Stimulated activated naive B cell treated with anti-CD40 and anti-IgM and Interleukin-4, amounts not matched to agents 10 μg/mL and 1 μg/mL and 100 μg/mL, for 72 hours (primary cell): ENCODE data around the gene USF2.
A peak's percentile ranks its signal among the peaks of the same experiment; 100 is the strongest.
"Not testable (repeated sequence)": the region's sequence is repeated elsewhere in the genome, so short reads cannot be mapped to it uniquely, and the experiment has no call there.

Experiments
- ATAC-seq, 2 donors: fragments of 150-1000 bp; cut with Tn5 transposase; replicated peaks; 2 replicates each; pipeline ENCODE4 v1.10.0; 2021; ENCODE audit warnings: moderate library complexity in 1 of 2
- DNase-seq: peaks from one replicate; pipeline ENCODE4 v3.0.0; 2021
- H3K27ac Mint-ChIP-seq: one replicate; pipeline ENCODE4 v1.8.0; 2022; ENCODE audit warnings: mild to moderate bottlenecking, mixed read lengths
- H3K27me3 Mint-ChIP-seq, 2 donors: one replicate each; pipeline ENCODE4 v1.8.0; 2022; ENCODE audit warnings: mixed read lengths in 2 of 2
- H3K36me3 Mint-ChIP-seq, 2 donors: one replicate each; pipeline ENCODE4 v1.8.0; 2022; ENCODE audit warnings: mixed read lengths in 2 of 2, mild to moderate bottlenecking in 1 of 2
- H3K4me1 Mint-ChIP-seq, 2 donors: one replicate each; pipeline ENCODE4 v1.8.0; 2022; ENCODE audit warnings: mixed read lengths in 2 of 2, mild to moderate bottlenecking in 1 of 2
- H3K4me3 Mint-ChIP-seq, 2 donors: one replicate each; pipeline ENCODE4 v1.8.0; 2022; ENCODE audit warnings: mild to moderate bottlenecking in 2 of 2, mixed read lengths in 2 of 2, moderate library complexity in 1 of 2
- H3K9me3 Mint-ChIP-seq, 2 donors: one replicate each; pipeline ENCODE4 v1.8.0; 2022; ENCODE audit warnings: mixed read lengths in 2 of 2, mild to moderate bottlenecking in 1 of 2

USF2 gene

DNA sequence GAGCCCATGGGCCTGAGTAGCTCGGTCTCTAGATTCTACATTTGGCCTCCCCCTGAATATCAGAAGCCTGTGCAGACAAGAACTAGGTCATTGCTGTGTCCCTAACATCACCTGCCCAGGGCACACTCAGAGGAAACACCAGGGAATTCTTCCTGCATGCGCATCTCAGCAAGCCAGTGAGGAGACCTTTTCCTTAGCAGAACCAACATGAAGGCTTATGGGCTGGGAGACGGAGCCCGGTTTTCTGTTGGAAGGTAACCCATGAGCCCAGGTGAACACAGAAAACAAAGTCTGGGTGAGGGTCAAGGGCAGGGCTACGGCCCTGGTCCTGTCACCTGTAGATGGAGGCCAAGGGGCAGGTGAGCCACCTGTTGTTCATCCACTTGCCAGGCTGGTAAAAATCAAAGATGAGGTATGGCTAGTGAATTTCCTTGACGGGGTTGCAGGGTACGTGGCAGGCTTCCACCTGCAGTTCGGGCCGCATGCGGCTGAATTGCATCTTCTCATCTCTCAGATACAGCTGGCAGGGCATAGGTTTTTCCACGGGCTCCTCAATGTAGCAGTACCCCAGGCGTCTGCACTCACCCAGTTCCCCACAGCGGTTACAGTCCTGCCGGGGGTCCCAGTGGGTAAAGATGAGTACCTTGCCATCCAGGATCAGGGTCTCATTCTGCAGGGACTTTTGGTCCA, 36.7 kb upstream of the USF2 start:
- H3K4me3 Mint-ChIP-seq, result no peak overlapping the region
- no peaks in the 10 kb centered on the region for H3K36me3 Mint-ChIP-seq
- H3K27me3 Mint-ChIP-seq, result peaks cover 0 to 4% of the 10 kb centered on the region in 2 donors
- peaks cover 5 to 8% of the 10 kb centered on the region in 2 donors for H3K4me1 Mint-ChIP-seq
- DNase-seq (no peak), ATAC-seq (no peak)
- no peaks in the 10 kb centered on the region for H3K9me3 Mint-ChIP-seq
- H3K27ac Mint-ChIP-seq, result no peak overlapping the region

- Mint-ChIP-seq H3K27ac (no peak overlapping the region), H3K36me3 (no peaks in the 10 kb centered on the region), H3K4me1 (peaks cover 5 to 8% of the 10 kb centered on the region in 2 donors), H3K4me3 (no peak overlapping the region), H3K27me3 (peaks cover 0 to 4% of the 10 kb centered on the region in 2 donors), H3K9me3 (no peaks in the 10 kb centered on the region)
- ATAC-seq (no peak), DNase-seq (no peak)
These were observed 35.9 kb upstream of the USF2 start for GRCh38 chr19:35232912-35233311.

DNA sequence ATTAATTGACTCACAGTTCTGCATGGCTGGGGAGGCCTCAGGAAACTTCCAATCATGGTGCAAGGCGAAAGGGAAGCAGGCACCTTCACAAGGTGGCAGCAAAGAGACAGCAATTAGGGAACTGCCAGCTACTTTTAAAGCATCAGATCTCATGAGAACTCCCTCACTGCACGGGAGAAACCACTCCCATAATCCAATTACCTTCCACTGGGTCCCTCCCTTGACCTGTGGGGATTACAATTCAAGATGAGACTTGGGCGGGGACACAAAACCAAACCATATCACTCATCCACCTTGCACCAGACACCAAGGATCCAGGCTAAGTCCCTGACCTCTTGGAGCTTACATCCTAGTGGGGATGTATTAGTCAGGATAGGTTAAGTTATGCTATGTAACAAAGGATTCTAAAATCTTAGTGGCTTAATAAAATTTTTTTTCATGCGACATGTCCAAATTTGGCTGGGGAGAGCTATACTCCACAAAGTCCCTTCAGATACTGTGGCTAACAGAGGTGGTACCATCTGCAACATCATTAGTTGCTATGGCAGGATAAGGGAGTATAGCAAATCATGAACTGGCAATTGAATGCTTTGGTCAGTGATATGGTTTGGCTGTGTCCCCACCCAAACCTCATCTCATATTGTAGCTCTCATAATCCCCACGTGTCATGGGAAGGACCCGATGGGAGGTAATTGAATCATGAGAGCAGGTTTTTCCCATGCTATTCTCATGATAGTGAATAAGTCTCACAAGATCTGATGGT, 31.9 kb upstream of the USF2 start:
- Mint-ChIP-seq H3K27ac (no peak overlapping the region), H3K36me3 (peaks cover 0 to 9% of the 10 kb centered on the region in 2 donors), H3K27me3 (no peaks in the 10 kb centered on the region), H3K4me1 (peaks cover 13 to 29% of the 10 kb centered on the region in 2 donors), H3K4me3 (no peak overlapping the region), H3K9me3 (peaks cover 0 to 6% of the 10 kb centered on the region in 2 donors)
- ATAC-seq (peak in 1 of 2 donors; percentile 22), DNase-seq (no peak)

GRCh38 chr19:35239597-35239996, 29.2 kb upstream of the USF2 start:
- H3K27me3 Mint-ChIP-seq, H3K36me3 Mint-ChIP-seq, ATAC-seq, DNase-seq, H3K4me3 Mint-ChIP-seq, H3K27ac Mint-ChIP-seq, H3K9me3 Mint-ChIP-seq: not testable (repeated sequence)
- H3K4me1 Mint-ChIP-seq, result peaks cover 13 to 29% of the 10 kb centered on the region in 2 donors

DNA sequence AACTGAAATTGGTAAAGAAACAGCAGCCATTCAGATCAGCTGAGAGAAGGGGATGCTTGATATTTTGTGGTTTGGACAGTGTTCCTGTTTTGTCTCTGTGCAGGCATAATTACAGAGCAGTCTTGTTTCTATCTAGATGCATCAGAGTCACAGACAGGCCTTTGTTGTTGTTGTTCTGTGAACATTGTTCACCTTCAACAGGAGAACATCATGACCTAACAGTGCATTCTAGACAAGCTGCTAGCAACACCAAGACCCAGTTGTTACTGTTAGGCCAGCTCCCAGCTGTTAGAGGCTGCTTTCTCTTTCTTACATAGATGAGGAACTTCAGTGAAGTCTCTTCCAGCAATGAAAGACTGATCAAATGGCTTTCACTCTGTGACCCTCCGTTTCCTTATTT, 28.4 kb upstream of the USF2 start:
- Mint-ChIP-seq H3K9me3 (peaks cover 0 to 6% of the 10 kb centered on the region in 2 donors), H3K27me3 (peaks cover 0 to 5% of the 10 kb centered on the region in 2 donors), H3K4me3 (peak overlapping the region; percentile 58 to 71), H3K36me3 (peaks cover 0 to 9% of the 10 kb centered on the region in 2 donors), H3K27ac (peak overlapping the region; percentile 91), H3K4me1 (peaks cover 13 to 29% of the 10 kb centered on the region in 2 donors)
- DNase-seq (no peak), ATAC-seq (peak; percentile 93 to 96)

GRCh38 chr19:35241417-35241816, 27.3 kb upstream of the USF2 start:
- H3K4me1 Mint-ChIP-seq, result peaks cover 12 to 26% of the 10 kb centered on the region in 2 donors
- peaks cover 0 to 5% of the 10 kb centered on the region in 2 donors for H3K27me3 Mint-ChIP-seq
- no peak overlapping the region for H3K4me3 Mint-ChIP-seq
- DNase-seq, result no peak
- peaks cover 0 to 9% of the 10 kb centered on the region in 2 donors for H3K36me3 Mint-ChIP-seq
- H3K9me3 Mint-ChIP-seq, result peaks cover 0 to 6% of the 10 kb centered on the region in 2 donors
- ATAC-seq, result no peak
- no peak overlapping the region for H3K27ac Mint-ChIP-seq

GRCh38 chr19:35246466-35247092, 22.2 kb upstream of the USF2 start:
- Mint-ChIP-seq H3K9me3 (no peaks in the 10 kb centered on the region), H3K27me3 (peaks cover 0 to 5% of the 10 kb centered on the region in 2 donors), H3K27ac (no peak overlapping the region), H3K4me1 (peaks cover 19 to 26% of the 10 kb centered on the region in 2 donors), H3K4me3 (no peak overlapping the region), H3K36me3 (peaks cover 2 to 13% of the 10 kb centered on the region in 2 donors)
- DNase-seq (no peak), ATAC-seq (no peak)

GRCh38 chr19:35247526-35248309, 21.0 kb upstream of the USF2 start:
- H3K4me3 Mint-ChIP-seq, result peak overlapping the region; percentile 89 to 93
- H3K9me3 Mint-ChIP-seq, result no peaks in the 10 kb centered on the region
- ATAC-seq, result peak; percentile 51 to 56
- H3K27me3 Mint-ChIP-seq, result peaks cover 0 to 5% of the 10 kb centered on the region in 2 donors
- peak; percentile 50 for DNase-seq
- peaks cover 4 to 17% of the 10 kb centered on the region in 2 donors for H3K36me3 Mint-ChIP-seq
- H3K4me1 Mint-ChIP-seq, result peaks cover 19 to 26% of the 10 kb centered on the region in 2 donors
- H3K27ac Mint-ChIP-seq, result peak overlapping the region; percentile 98

DNA sequence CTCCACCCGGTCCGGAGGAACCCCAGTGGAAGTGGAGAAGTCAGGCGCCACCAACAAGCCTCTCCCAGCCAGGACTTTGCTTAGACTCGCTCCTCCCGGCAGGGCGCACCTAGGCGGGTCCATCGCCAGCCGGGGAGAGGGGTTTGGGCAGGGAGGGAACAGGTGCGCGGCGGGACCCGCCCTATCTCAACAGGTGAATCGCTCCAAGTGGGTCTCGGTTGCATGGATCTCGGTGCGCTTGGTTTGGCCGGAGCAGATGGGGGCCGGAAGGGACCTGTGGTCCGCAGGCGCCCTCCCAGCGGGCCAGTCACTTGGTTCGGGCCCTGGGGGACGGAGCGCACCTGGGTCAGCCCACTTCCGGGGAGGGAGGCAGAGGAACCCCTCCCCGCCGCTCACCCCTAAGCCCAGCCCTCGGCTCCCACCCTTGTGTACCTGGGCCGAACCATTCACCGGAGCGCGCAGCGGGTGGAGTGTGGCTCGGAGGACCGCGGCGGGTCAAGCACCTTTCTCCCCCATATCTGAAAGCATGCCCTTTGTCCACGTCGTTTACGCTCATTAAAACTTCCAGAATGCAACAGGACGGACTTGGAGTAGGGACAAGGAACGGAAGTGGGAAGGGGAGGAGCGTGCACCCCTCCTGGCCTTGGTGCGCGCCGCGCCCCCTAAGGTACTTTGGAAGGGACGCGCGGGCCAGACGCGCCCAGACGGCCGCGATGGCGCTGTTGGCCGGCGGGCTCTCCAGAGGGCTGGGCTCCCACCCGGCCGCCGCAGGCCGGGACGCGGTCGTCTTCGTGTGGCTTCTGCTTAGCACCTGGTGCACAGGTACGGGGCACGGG, 20.2 kb upstream of the USF2 start, which contains the start of gene LSR:
LSR (plus strand) TSS at position 693 of the 836 bp plus-strand sequence; CDS start at position 714, 21 bp downstream.
- peak; percentile 86 to 90 for ATAC-seq
- H3K27me3 Mint-ChIP-seq, result peaks cover 0 to 5% of the 10 kb centered on the region in 2 donors

GRCh38 chr19:35249146-35249847, 19.5 kb upstream of the USF2 start:
- Mint-ChIP-seq H3K4me1 (peaks cover 19 to 26% of the 10 kb centered on the region in 2 donors), H3K27me3 (no peaks in the 10 kb centered on the region), H3K27ac (peak overlapping the region; percentile 98), H3K36me3 (peaks cover 5 to 25% of the 10 kb centered on the region in 2 donors), H3K9me3 (no peaks in the 10 kb centered on the region), H3K4me3 (peak overlapping the region; percentile 89 to 93)
- no peak for DNase-seq
- ATAC-seq, result peak; percentile 3 to 4

More for the DNA sequence above, 20.2 kb upstream of the USF2 start, which contains the start of gene LSR:
- no peaks in the 10 kb centered on the region for H3K9me3 Mint-ChIP-seq
- H3K36me3 Mint-ChIP-seq, result peaks cover 5 to 22% of the 10 kb centered on the region in 2 donors
- H3K4me1 Mint-ChIP-seq, result peaks cover 19 to 26% of the 10 kb centered on the region in 2 donors
- peak within 1 kb of the TSS; percentile 98 for H3K27ac Mint-ChIP-seq
- H3K4me3 Mint-ChIP-seq, result peak within 1 kb of the TSS; percentile 89 to 93
- DNase-seq, result peak; percentile 75

- H3K27me3 Mint-ChIP-seq, result no peaks in the 10 kb centered on the region
- peaks cover 7 to 30% of the 10 kb centered on the region in 2 donors for H3K36me3 Mint-ChIP-seq
- H3K4me1 Mint-ChIP-seq, result peaks cover 20 to 26% of the 10 kb centered on the region in 2 donors
- peak overlapping the region; percentile 98 for H3K27ac Mint-ChIP-seq
- DNase-seq (no peak), ATAC-seq (no peak)
- peak overlapping the region; percentile 89 to 93 for H3K4me3 Mint-ChIP-seq
- no peaks in the 10 kb centered on the region for H3K9me3 Mint-ChIP-seq
These were observed 18.7 kb upstream of the USF2 start for GRCh38 chr19:35249848-35250711.

DNA sequence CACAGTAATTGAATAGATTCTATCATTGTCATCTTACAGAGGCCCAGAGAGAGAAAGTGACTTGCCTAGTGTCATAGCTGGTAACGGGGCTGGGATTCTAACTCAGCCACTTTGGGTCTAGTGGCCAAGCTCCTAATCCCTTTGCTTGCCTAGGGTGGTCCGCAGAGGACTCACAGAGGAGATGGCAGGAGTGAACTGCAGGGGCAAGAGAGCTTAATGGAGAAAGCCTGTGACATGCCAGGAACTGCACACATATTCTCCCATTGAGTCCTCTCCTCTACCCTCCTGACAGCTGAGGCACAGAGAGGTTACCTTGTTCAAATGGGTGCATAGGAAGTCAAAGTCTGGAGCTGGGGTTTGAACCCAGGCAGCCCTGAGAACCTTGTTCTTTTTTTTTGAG, 17.3 kb upstream of the USF2 start:
- H3K9me3 Mint-ChIP-seq, result no peaks in the 10 kb centered on the region
- no peaks in the 10 kb centered on the region for H3K27me3 Mint-ChIP-seq
- H3K4me1 Mint-ChIP-seq, result peaks cover 20 to 26% of the 10 kb centered on the region in 2 donors
- H3K27ac Mint-ChIP-seq, result no peak overlapping the region
- peaks cover 8 to 30% of the 10 kb centered on the region in 2 donors for H3K36me3 Mint-ChIP-seq
- DNase-seq, result no peak
- H3K4me3 Mint-ChIP-seq, result no peak overlapping the region
- ATAC-seq, result no peak
